ENCODE measurements around the gene MKS1. TPM values are rescaled to one million over a fixed set of nuclear protein-coding genes. Genes with fewer than 3 reads are reported as not detected.

The MKS1 gene
- total and polyA plus RNA-seq, 8 donors = 5.8 to 16.1 (median 9.8) TPM

DNA sequence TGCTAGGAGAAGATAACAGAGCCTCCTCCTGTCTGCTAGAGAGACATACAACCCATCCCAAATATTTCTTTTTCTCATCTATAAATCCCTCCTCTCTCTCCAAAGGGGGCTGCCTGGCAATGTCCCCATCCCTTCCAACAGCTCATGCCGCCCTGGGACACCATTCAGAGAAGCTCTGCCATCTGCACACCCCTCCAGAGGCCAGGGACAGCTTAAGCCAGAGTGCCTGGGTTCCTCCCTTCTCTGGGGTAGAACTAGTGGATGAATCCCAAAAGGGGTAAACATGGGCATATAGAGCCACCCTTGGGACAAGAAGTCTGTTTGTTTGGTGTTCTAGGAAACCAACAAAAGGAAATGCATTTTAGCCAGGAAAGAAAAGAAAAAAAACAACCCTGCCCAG, 16.8 kb upstream of the MKS1 start:
- 68 to 100% methylated on average over 1 of the region's 1 CpG for WGBS, 2 donors
- Histone ChIP-seq H3K4me1 (no peaks in the 10 kb centered on the region), H3K27ac (no peak overlapping the region), H3K36me3 (no peaks in the 10 kb centered on the region), H3K4me3 (no peak overlapping the region), H3K9me3 (no peaks in the 10 kb centered on the region), H3K27me3 (no peaks in the 10 kb centered on the region)
- TF ChIP-seq, protein P1, sequence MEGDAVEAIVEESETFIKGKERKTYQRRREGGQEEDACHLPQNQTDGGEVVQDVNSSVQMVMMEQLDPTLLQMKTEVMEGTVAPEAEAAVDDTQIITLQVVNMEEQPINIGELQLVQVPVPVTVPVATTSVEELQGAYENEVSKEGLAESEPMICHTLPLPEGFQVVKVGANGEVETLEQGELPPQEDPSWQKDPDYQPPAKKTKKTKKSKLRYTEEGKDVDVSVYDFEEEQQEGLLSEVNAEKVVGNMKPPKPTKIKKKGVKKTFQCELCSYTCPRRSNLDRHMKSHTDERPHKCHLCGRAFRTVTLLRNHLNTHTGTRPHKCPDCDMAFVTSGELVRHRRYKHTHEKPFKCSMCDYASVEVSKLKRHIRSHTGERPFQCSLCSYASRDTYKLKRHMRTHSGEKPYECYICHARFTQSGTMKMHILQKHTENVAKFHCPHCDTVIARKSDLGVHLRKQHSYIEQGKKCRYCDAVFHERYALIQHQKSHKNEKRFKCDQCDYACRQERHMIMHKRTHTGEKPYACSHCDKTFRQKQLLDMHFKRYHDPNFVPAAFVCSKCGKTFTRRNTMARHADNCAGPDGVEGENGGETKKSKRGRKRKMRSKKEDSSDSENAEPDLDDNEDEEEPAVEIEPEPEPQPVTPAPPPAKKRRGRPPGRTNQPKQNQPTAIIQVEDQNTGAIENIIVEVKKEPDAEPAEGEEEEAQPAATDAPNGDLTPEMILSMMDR (IDR thresholded peaks at IDR 0.05) = no peak
- intact Hi-C loops (cut with DNase I) = no loop called here
- no peak for DNase-seq
- no peak for FAIRE-seq
- no peak for ATAC-seq

DNA sequence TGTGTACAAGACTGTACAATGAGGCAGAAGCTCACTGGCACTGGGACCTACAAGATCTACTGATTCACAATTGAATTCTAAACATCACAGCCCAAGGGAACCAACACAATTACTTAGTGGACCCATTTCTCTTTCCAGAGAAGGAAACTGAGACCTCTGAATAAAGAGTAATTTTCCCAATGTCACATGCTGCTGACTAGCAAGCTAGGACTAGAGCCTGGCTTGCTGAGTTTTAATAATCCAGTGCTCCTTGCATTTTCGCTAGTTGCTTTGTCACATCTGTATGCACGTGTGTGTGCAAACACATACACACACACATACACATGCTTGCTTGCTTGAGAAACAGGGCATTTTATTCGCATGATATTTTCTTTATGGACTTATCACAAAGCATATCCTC, 15.5 kb upstream of the MKS1 start:
- Histone ChIP-seq H3K4me3 (no peak overlapping the region), H3K4me1 (no peaks in the 10 kb centered on the region), H3K9me3 (no peaks in the 10 kb centered on the region), H3K27ac (no peak overlapping the region), H3K36me3 (no peaks in the 10 kb centered on the region), H3K27me3 (no peaks in the 10 kb centered on the region)
- DNase-seq (no peak), ATAC-seq (no peak), FAIRE-seq (no peak)
- 58 to 85% methylated on average over 3 of the region's 3 CpGs for WGBS, 2 donors
- TF ChIP-seq, protein P1 (IDR thresholded peaks at IDR 0.05) = no peak
- intact Hi-C loops (cut with DNase I) = no loop called here

DNA sequence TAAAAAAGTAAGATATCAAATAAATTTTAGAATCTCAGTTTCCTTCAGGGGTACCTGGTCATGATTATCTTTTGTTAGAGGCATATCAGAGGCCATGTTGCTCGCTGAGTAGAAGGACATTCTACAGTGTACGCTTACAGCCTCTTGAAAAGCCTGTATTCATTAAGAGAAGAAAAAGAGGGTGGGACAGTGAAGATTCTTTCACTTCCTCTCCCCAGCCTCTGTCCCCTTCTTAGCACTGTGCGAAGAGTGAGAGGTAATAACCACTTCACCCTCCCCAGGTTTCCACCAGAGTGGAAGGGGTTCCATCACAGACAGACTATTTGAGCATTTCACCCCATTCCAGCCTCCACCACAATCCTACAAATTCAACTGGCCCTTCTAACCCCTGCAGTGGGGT, 14.5 kb upstream of the MKS1 start:
- no peaks in the 10 kb centered on the region for H3K27me3 ChIP-seq
- no peaks in the 10 kb centered on the region for H3K9me3 ChIP-seq
- peak in 1 of 4 donors; percentile 52 for ATAC-seq
- no peak overlapping the region for H3K27ac ChIP-seq
- TF ChIP-seq, protein P1 (IDR thresholded peaks at IDR 0.05) = no peak
- no peaks in the 10 kb centered on the region for H3K36me3 ChIP-seq
- FAIRE-seq = no peak
- DNase-seq = no peak
- intact Hi-C loops (cut with DNase I) = no loop called here
- no peaks in the 10 kb centered on the region for H3K4me1 ChIP-seq
- H3K4me3 ChIP-seq = no peak overlapping the region
- WGBS, 2 donors = 78 to 93% methylated on average over 3 of the region's 3 CpGs

DNA sequence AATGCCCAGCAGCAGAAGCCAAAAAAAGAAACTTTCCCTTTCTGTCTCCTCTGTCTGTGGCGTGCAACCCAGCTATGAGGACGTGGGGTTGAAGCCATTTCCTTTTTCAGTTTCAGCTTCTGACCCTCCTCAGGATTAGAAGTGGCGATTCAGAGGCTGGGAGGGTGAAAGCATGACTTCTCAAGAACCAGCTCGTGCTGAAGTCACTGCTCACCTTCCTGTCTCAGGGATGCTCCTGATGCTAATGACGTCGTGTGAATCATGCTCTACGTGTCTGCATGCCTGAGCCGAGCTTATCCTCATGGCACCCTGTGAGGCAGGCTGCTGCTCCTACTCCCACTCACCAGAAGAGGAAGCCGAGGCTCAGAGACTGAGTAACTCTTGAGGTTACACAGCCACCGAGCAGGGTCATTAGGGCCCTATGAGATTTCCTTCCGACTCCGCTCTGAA, 13.7 kb upstream of the MKS1 start:
- TF ChIP-seq, protein P1 (IDR thresholded peaks at IDR 0.05) = no peak
- FAIRE-seq = no peak
- WGBS, 2 donors = 53 to 60% methylated on average over 12 of the region's 12 CpGs

DNA sequence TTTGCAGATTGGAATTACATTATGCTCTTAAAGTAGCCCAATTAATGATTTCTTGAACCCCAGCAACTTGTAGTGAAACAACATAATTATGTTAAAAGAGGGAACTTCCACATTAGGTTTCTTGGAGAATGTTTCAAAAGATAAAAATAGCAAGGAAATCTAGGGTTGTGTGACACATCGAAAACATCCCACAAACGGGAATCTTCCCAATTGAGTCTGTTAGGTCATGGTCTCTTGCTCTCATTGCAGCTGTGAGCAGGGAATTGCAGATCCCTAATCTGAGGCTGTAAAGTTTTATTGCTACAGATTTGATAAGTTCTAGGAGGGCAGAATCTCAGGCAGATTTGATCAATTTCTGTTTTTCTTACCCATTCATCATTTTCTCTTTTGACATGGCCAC, 12.6 kb upstream of the MKS1 start:
- H3K4me3 ChIP-seq = no peak overlapping the region
- intact Hi-C loops (cut with DNase I) = no loop called here
- no peaks in the 10 kb centered on the region for H3K36me3 ChIP-seq
- no peaks in the 10 kb centered on the region for H3K9me3 ChIP-seq
- TF ChIP-seq, protein P1 (IDR thresholded peaks at IDR 0.05) = no peak
- DNase-seq = no peak
- H3K27ac ChIP-seq = no peak overlapping the region
- no peak for FAIRE-seq
- H3K27me3 ChIP-seq = no peaks in the 10 kb centered on the region
- WGBS, 2 donors = 61 to 63% methylated on average over 2 of the region's 2 CpGs
- no peaks in the 10 kb centered on the region for H3K4me1 ChIP-seq
- ATAC-seq = peak in 1 of 4 donors; percentile 37

More for the DNA sequence above, 13.7 kb upstream of the MKS1 start:
- H3K9me3 ChIP-seq = no peaks in the 10 kb centered on the region
- no peaks in the 10 kb centered on the region for H3K36me3 ChIP-seq
- no peaks in the 10 kb centered on the region for H3K4me1 ChIP-seq
- ATAC-seq (peak in 2 of 4 donors; percentile 66 to 82), DNase-seq (peak in 1 of 6 donors; percentile 21)
- H3K4me3 ChIP-seq = no peak overlapping the region
- no peak overlapping the region for H3K27ac ChIP-seq
- H3K27me3 ChIP-seq = no peaks in the 10 kb centered on the region
- intact Hi-C loops (cut with DNase I) = no loop called here

Data from pancreas (tissue), 10 donors.